WERI-Rb-1 (cell line): ENCODE measurements around the gene MGST3.

ENCODE experiments used
- DNase-seq: peaks from one replicate; pipeline ENCODE4 v3.0.0-alpha.2; 2020
- H3K27ac ChIP-seq: fragments of 250-450 bp; sonication (Bioruptor Pico); 2 replicates; pipeline ENCODE4 v1.5.1; 2020; ENCODE audit warnings: mild to moderate bottlenecking, moderate library complexity
- H3K27me3 ChIP-seq: fragments of 250-450 bp; sonication (Bioruptor Pico); 2 replicates; pipeline ENCODE4 v1.5.1; 2021; ENCODE audit warnings: mild to moderate bottlenecking, low read depth, moderate library complexity; ENCODE audit not compliant: insufficient read depth, severe bottlenecking
- H3K36me3 ChIP-seq: fragments of 250-450 bp; sonication (Bioruptor Pico); 2 replicates; pipeline ENCODE4 v1.5.1; 2020; ENCODE audit warnings: mild to moderate bottlenecking, moderate library complexity
- H3K4me3 ChIP-seq: 2 replicates; pipeline ENCODE4 v1.5.1; 2011; ENCODE audit warnings: low read depth, mild to moderate bottlenecking, control low read depth, low read length
- H3K9me3 ChIP-seq: fragments of 250-450 bp; sonication (Bioruptor Pico); 2 replicates; pipeline ENCODE4 v1.5.1; 2021; ENCODE audit warnings: mild to moderate bottlenecking, moderate library complexity; ENCODE audit not compliant: severe bottlenecking
- TF ChIP-seq, protein P1 (sequence below): IDR thresholded peaks from 2 replicates; pipeline ENCODE4 v1.5.1; 2011; ENCODE audit warnings: low read depth, mild to moderate bottlenecking, control low read depth, inconsistent platforms, low read length

MGST3 gene

DNA sequence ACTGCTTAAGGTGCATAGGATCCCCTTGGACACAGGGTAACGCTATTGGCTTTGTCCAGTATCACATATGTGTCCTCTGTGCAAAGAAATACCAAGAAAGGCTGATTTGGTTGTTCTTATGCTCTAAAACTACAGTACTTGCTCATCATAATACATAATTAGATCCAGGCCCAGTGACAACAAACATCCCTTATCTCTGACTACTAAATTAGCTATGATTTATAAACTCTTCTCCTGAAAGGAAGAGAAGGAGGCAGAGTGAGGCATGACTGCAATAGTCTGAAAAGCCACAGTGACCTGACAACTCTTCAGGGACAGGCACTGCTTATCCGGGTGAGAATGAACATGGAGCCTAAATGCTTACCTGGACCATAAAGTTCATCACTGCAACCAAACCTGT lies 30.7 kb downstream of the MGST3 start:
- TF ChIP-seq, protein P1, sequence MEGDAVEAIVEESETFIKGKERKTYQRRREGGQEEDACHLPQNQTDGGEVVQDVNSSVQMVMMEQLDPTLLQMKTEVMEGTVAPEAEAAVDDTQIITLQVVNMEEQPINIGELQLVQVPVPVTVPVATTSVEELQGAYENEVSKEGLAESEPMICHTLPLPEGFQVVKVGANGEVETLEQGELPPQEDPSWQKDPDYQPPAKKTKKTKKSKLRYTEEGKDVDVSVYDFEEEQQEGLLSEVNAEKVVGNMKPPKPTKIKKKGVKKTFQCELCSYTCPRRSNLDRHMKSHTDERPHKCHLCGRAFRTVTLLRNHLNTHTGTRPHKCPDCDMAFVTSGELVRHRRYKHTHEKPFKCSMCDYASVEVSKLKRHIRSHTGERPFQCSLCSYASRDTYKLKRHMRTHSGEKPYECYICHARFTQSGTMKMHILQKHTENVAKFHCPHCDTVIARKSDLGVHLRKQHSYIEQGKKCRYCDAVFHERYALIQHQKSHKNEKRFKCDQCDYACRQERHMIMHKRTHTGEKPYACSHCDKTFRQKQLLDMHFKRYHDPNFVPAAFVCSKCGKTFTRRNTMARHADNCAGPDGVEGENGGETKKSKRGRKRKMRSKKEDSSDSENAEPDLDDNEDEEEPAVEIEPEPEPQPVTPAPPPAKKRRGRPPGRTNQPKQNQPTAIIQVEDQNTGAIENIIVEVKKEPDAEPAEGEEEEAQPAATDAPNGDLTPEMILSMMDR = no peak
- H3K4me3 ChIP-seq = no peak overlapping the region
- H3K27me3 ChIP-seq = no peaks in the 10 kb centered on the region
- peaks cover 48% of the 10 kb centered on the region for H3K36me3 ChIP-seq
- no peak for DNase-seq
- no peaks in the 10 kb centered on the region for H3K9me3 ChIP-seq
- no peak overlapping the region for H3K27ac ChIP-seq

DNA sequence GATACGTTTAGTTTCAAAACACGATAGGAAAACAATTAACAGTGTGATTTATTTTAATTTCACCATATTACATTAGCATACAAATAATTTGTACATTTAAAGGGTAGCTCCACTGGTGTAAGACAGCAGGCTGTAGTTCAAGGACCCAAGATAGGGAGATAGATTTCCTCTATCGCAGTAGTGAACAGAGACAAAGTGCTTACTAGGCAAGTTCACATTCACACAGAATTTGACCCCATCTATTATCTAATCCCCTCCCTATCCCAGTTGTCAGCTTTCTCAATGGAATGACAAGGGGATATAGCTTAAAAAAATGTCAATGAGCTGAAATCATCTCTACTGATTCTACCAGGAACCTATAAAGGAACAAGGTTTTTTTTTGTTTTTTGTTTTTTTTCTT lies 31.2 kb downstream of the MGST3 start:
- H3K27ac ChIP-seq = no peak overlapping the region
- no peaks in the 10 kb centered on the region for H3K9me3 ChIP-seq
- H3K36me3 ChIP-seq = peaks cover 52% of the 10 kb centered on the region
- H3K27me3 ChIP-seq = no peaks in the 10 kb centered on the region
- no peak overlapping the region for H3K4me3 ChIP-seq
- no peak for DNase-seq
- TF ChIP-seq, protein P1 = no peak

DNA sequence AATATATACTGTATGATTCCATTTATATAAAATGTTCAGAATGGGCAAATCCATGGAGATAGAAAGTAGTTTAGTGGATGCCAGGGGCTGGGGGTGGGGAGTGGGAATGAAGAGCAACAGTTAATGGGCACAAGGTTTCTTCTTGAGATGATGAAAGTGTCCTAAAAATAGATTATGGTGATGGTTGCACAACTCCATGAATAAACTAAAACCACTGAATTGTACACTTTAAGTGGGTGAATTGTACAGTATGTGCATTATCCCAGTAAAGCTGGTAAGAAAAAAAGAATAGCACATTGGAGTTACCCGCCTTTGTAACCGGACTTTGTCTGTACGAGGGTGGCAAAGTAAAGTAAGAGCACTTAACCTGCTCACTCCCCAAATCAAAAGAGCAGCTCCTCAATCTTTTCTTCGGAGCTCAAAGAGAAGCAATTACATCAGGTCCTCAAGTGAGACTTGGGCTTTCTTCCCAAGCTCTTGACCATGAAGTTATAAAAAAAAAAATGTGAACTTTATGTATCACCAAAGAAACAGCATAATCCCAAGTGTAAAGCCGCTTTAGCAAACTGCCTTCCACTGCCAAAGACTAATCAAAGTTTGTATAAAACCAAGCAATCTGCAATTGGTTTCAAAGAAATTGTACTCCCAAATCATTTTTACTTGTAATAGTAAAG lies 35.3 kb downstream of the MGST3 start:
- no peaks in the 10 kb centered on the region for H3K27me3 ChIP-seq
- no peak for DNase-seq
- H3K27ac ChIP-seq = no peak overlapping the region
- no peaks in the 10 kb centered on the region for H3K9me3 ChIP-seq
- H3K36me3 ChIP-seq = peaks cover 55% of the 10 kb centered on the region
- H3K4me3 ChIP-seq = no peak overlapping the region
- TF ChIP-seq, protein P1 = no peak

DNA sequence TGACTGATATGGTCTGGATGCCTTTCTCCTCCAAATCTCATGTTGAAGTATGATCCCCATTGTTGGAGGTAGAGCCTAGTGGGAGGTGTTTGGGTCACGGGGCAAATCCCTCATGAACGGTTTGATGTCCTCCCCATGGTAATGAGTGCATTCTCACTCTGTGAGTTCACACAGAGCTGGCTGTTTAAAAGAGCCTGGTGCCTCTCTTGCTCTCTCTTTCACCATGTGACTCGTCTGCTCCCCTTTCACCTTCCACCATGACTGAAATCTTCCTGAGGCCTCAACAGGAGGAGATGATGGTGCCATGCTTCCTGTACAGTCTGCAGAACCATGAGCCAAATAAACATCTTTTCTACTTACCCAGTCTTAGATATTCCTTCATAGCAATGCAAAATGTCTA lies 37.1 kb downstream of the MGST3 start:
- Histone ChIP-seq H3K27ac (no peak overlapping the region), H3K9me3 (no peaks in the 10 kb centered on the region), H3K36me3 (peaks cover 54% of the 10 kb centered on the region), H3K4me3 (no peak overlapping the region), H3K27me3 (no peaks in the 10 kb centered on the region)
- TF ChIP-seq, protein P1 = no peak
- DNase-seq = no peak

DNA sequence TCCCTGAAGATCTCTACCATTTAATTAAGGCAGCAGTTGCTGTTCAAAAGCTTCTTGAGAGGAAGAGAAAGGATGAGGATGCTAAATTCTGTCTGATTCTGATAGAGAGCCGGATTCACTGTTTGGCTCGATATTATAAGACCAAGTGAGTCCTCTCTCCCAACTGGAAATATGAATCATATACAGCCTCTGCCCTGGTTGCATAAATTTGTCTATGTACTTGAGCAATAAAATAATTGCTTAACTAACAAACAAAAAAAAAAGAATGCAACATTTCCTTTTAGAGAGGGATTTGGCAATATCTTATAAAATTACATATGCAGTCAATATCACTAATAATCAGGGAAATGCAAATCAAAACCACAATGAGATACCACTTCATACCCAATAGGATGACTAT lies 40.5 kb downstream of the MGST3 start:
- no peaks in the 10 kb centered on the region for H3K27me3 ChIP-seq

More for the DNA sequence above, 40.5 kb downstream of the MGST3 start:
- H3K9me3 ChIP-seq = no peaks in the 10 kb centered on the region
- TF ChIP-seq, protein P1 = no peak
- H3K27ac ChIP-seq = no peak overlapping the region
- DNase-seq = no peak
- no peak overlapping the region for H3K4me3 ChIP-seq
- peaks cover 46% of the 10 kb centered on the region for H3K36me3 ChIP-seq
